HG02970 (cell line): ENCODE data around the gene ADORA1.

Experiments
- ATAC-seq: cut with Tn5 transposase; IDR thresholded peaks from one replicate; pipeline ENCODE4 v1.9.1; 2021; ENCODE audit warnings: mild to moderate bottlenecking, moderate library complexity, moderate number of reproducible peaks; ENCODE audit not compliant: unreplicated experiment, low FRiP score

The ADORA1 gene

GRCh38 chr1:203127666-203128430, at the start of gene ADORA1:
ADORA1 (plus strand) TSS chr1:203127726; CDS start chr1:203128842, 1,116 bp downstream.
- no peak for ATAC-seq

- no peak for ATAC-seq
Observed at GRCh38 chr1:203077956-203078355, 49.6 kb upstream of the ADORA1 start.

GRCh38 chr1:203078478-203078877, 49.0 kb upstream of the ADORA1 start:
- no peak for ATAC-seq

GRCh38 chr1:203080456-203080855, 47.1 kb upstream of the ADORA1 start:
- no peak for ATAC-seq

GRCh38 chr1:203081465-203082230, 45.9 kb upstream of the ADORA1 start:
- no peak for ATAC-seq

- ATAC-seq = no peak
Observed at GRCh38 chr1:203082231-203082505, 45.4 kb upstream of the ADORA1 start.

- ATAC-seq = no peak
Observed at GRCh38 chr1:203082571-203083462, 44.7 kb upstream of the ADORA1 start.

GRCh38 chr1:203083463-203083921, 44.0 kb upstream of the ADORA1 start:
- no peak for ATAC-seq

- ATAC-seq = no peak
Observed at GRCh38 chr1:203084588-203085527, 42.7 kb upstream of the ADORA1 start.

GRCh38 chr1:203085528-203086406, 41.8 kb upstream of the ADORA1 start, which contains the start of gene MYOG:
MYOG (minus strand) TSS chr1:203086012; CDS start chr1:203085961, 51 bp downstream.
- ATAC-seq = no peak

- no peak for ATAC-seq
Observed at GRCh38 chr1:203086992-203087763, 40.3 kb upstream of the ADORA1 start.

GRCh38 chr1:203088441-203088840, 39.1 kb upstream of the ADORA1 start:
- ATAC-seq = no peak

GRCh38 chr1:203089001-203089650, 38.4 kb upstream of the ADORA1 start:
- no peak for ATAC-seq

GRCh38 chr1:203089651-203090045, 37.9 kb upstream of the ADORA1 start:
- ATAC-seq = no peak

GRCh38 chr1:203090421-203091198, 36.9 kb upstream of the ADORA1 start:
- ATAC-seq = no peak

- ATAC-seq = no peak
Observed at GRCh38 chr1:203091199-203091477, 36.4 kb upstream of the ADORA1 start.

- ATAC-seq = no peak
Observed at GRCh38 chr1:203091761-203092330, 35.7 kb upstream of the ADORA1 start.
